Kidney epithelial cell (primary cell): ENCODE measurements around the gene ENTHD1. TPM values are rescaled to one million over a fixed set of nuclear protein-coding genes. Genes with fewer than 3 reads are reported as not detected.
"Not testable (repeated sequence)": the region's sequence is repeated elsewhere in the genome, so short reads cannot be mapped to it uniquely, and the experiment has no call there.

ENCODE experiments used
- DNase-seq: peaks from one replicate; pipeline ENCODE4 v3.0.0-alpha.2; 2010; ENCODE audit warnings: low read depth
- H3K27me3 ChIP-seq: 2 replicates; pipeline ENCODE4 v1.6.0; 2011; ENCODE audit warnings: low read length; ENCODE audit not compliant: control insufficient read depth, insufficient read depth
- H3K36me3 ChIP-seq: 2 replicates; pipeline ENCODE4 v1.5.1; 2011; ENCODE audit warnings: low read length; ENCODE audit not compliant: control insufficient read depth, insufficient read depth
- H3K4me3 ChIP-seq: 2 replicates; pipeline ENCODE4 v1.5.1; 2011; ENCODE audit warnings: low read depth, mild to moderate bottlenecking, control low read depth, low read length
- total RNA-seq: library from RNA; depleted of rRNA; stranded (reverse); fragments of >200 nt; gene quantifications from 2 replicates; pipeline ENCODE4 v1.2.3, GENCODE V29; 2015
- TF ChIP-seq, protein P1 (sequence below): IDR thresholded peaks from 2 replicates; pipeline ENCODE4 v1.5.1; 2011; ENCODE audit warnings: mild to moderate bottlenecking, moderate library complexity, low read length, control low read depth, inconsistent platforms; ENCODE audit not compliant: insufficient read depth, poor library complexity, severe bottlenecking

ENTHD1 gene
- total RNA-seq, 1 donor from 2014 or later: not detected

DNA sequence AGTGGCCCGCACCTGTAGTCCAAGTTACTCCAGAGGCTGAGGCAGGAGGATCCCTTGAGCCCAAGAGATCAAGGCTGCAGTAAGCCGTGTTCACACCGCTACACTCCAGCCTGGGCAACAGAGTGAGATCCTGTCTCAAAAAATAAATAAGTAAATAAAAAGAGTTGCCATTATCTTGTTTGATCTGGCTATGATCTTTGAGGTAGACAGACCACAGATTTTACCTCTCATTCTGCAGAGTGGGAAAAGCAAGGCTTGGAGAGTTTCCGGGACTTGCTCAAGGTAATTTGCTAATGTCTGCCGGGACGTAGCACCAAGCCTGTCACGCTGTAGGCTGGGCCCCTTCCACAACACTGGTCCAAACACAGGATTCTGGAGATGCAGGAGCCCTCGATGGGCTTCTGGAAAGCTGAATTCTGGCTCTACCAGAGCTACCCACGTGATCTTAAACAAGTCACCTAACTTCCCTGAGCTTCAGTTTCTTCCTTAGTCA lies 14.1 kb upstream of the ENTHD1 start:
- Histone ChIP-seq H3K36me3 (no peaks in the 10 kb centered on the region), H3K27me3 (peaks cover 6% of the 10 kb centered on the region), H3K4me3 (no peak overlapping the region)
- TF ChIP-seq, protein P1, sequence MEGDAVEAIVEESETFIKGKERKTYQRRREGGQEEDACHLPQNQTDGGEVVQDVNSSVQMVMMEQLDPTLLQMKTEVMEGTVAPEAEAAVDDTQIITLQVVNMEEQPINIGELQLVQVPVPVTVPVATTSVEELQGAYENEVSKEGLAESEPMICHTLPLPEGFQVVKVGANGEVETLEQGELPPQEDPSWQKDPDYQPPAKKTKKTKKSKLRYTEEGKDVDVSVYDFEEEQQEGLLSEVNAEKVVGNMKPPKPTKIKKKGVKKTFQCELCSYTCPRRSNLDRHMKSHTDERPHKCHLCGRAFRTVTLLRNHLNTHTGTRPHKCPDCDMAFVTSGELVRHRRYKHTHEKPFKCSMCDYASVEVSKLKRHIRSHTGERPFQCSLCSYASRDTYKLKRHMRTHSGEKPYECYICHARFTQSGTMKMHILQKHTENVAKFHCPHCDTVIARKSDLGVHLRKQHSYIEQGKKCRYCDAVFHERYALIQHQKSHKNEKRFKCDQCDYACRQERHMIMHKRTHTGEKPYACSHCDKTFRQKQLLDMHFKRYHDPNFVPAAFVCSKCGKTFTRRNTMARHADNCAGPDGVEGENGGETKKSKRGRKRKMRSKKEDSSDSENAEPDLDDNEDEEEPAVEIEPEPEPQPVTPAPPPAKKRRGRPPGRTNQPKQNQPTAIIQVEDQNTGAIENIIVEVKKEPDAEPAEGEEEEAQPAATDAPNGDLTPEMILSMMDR: no peak
- no peak for DNase-seq

DNA sequence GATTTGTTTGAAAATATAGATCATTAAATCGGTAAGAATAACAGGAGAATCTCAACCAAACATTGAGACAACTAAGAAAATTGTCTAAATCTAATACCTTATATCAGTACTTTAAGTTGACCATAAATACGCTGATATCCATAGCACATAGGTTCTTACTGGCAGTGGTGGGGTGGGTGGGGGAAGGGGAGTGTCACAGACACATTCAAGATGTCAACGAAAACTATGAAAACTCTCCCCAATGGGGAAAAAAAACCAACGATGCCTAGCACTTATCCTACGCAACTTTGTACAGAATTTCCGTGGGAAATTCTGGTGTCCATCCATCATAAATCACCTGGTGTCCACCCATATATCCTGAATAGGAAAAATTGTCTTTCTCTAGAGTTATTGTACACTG lies 13.5 kb upstream of the ENTHD1 start:
- DNase-seq: no peak
- no peak overlapping the region for H3K4me3 ChIP-seq
- TF ChIP-seq, protein P1: no peak

DNA sequence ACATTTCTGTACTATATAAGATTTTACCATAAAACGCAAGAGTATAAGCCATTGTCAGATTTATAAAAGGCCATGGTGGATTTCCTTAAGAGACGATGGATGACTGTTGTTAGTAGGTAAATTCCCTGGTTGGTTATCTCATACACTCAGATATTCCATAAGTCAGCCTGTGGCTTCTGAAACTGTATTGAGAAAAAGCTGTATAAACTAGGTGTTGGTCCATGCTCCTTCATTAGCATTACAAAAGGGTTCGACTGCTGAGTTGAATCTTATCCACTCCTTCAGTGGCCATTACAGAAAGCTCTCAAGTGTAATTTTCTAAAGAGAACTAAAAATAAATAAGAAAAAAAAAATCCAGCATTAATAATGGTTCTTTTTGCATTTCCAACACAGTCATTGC lies 12.6 kb upstream of the ENTHD1 start:
- Histone ChIP-seq H3K27me3 (peaks cover 7% of the 10 kb centered on the region), H3K36me3 (no peaks in the 10 kb centered on the region), H3K4me3 (no peak overlapping the region)
- no peak for DNase-seq
- TF ChIP-seq, protein P1: no peak

More for the DNA sequence above, 13.5 kb upstream of the ENTHD1 start:
- Histone ChIP-seq H3K36me3 (no peaks in the 10 kb centered on the region), H3K27me3 (peaks cover 6% of the 10 kb centered on the region)

DNA sequence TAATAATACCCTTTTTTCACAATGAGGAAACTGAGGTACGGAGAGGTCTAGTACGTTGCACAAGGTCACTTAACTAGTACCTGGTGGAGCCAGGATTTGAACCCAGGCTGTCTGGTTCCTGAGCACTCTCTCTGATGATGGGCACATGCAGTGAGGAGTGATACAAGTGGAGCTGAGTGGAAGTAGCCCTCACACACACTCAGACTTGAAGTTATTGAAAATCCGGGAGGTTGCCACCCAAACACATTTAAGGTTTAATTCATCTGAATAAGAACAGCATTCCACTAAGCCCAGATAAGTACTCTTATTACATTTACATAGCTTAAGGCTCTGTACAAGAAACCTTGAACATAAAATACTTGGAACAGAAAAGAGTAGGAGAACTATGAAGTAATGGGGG lies 12.1 kb upstream of the ENTHD1 start:
- TF ChIP-seq, protein P1: no peak

DNA sequence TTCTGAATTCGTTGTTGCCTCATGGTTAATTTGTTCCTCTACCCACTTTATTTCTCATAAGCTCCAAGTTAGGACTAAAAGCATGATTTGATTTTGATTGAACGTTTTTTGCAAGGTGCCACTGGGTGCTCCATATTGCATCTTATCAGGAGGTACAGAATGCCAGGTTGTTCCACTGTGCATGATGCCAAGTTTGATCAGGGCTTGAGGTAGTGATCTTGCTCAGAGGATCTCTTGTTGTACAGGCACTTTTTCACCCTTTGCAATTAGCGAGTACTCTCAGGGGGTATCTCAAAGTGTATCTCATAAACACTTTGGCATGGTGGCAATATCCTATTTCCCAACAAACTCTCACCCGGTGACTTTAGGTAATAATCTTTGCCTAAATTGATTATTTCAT lies 11.3 kb upstream of the ENTHD1 start:
- DNase-seq: no peak
- TF ChIP-seq, protein P1: no peak
- peaks cover 9% of the 10 kb centered on the region for H3K27me3 ChIP-seq

More for the DNA sequence above, 12.1 kb upstream of the ENTHD1 start:
- Histone ChIP-seq H3K4me3 (no peak overlapping the region), H3K27me3 (peaks cover 7% of the 10 kb centered on the region), H3K36me3 (no peaks in the 10 kb centered on the region)
- DNase-seq: no peak

DNA sequence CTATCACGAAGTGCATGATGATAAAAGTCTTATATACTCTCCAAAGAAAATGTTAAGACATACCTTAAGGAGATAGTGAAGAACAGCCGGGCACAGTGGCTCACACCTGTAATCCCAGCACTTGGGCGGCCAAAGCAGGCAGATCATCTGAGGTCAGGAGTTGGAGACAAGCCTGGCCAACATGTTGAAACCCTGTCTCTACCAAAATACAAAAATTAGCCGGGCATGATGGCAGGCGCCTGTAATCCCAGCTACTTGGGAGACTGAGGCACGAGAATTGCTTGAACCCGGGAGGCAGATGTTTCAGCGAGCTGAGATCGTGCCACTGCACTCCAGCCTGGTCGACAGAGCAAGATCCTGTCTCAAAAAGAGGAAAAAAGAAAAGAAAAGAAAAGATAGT lies 10.5 kb upstream of the ENTHD1 start:
- H3K27me3 ChIP-seq, H3K36me3 ChIP-seq, H3K4me3 ChIP-seq, DNase-seq: not testable (repeated sequence)

More for the DNA sequence above, 11.3 kb upstream of the ENTHD1 start:
- no peaks in the 10 kb centered on the region for H3K36me3 ChIP-seq
- no peak overlapping the region for H3K4me3 ChIP-seq
